Measurements from ENCODE around the gene SYT1. TPM values are rescaled to one million over a fixed set of nuclear protein-coding genes. Genes with fewer than 3 reads are reported as not detected.

The SYT1 gene
- total RNA-seq, 2 experiments from 2014 or later, result not detected

DNA sequence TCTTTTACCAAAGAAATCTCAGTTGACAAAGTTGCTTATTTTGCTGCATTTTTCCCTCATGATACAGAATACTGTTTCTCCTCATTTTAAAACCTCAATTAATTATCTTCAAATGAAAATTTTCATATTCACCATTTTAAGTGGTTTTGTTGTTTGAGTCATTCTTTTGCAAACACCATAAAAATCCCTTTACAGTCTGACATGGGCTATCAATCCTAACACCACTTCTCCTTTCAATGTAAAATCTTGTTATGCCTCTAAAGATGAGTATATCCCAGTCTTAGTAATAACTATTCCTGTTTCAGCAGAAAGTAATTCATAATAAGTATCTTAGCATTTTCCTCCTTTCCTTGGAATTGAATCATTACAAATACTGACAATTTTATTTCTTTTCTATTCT is 192.2 kb downstream of the SYT1 start:
- Mint-ChIP-seq H3K4me1 (ENCODE audit: low read depth) (no peaks in the 10 kb centered on the region), H3K27me3 (no peaks in the 10 kb centered on the region), H3K9me3 (peaks cover 2% of the 10 kb centered on the region), H3K4me3 (no peak overlapping the region), H3K27ac (no peak overlapping the region), H3K36me3 (ENCODE audit: low read depth) (no peaks in the 10 kb centered on the region)
- ChIA-PET POLR2A (no interaction called here), CTCF (no interaction called here)
- ATAC-seq (ENCODE audit: poor library complexity), result no peak
- H3K27me3 ChIP-seq (ENCODE audit: control insufficient read depth in 1 of 2, insufficient read depth in 2 of 2, low read length in 2 of 2), result no peaks in the 10 kb centered on the region
- no peaks in the 10 kb centered on the region for H3K4me1 ChIP-seq (ENCODE audit: insufficient read depth, low read length)
- no peak overlapping the region for H3K27ac ChIP-seq (ENCODE audit: low read depth in 1 of 2, low read length in 2 of 2)
- no peaks in the 10 kb centered on the region for H3K9me3 ChIP-seq (ENCODE audit: control insufficient read depth in 1 of 2, insufficient read depth in 1 of 2, low read length in 2 of 2)
- DNase-seq, result no peak
- intact Hi-C loops (cut with DNase I, micrococcal nuclease), result no loop called here
- no peak for TF ChIP-seq CTCF (IDR thresholded peaks at IDR 0.05)
- no peaks in the 10 kb centered on the region for H3K36me3 ChIP-seq (ENCODE audit: insufficient read depth, low read length)
- no peak overlapping the region for H3K4me3 ChIP-seq (ENCODE audit: low read length)

GRCh38 chr12:79057540-79057939 is 193.0 kb downstream of the SYT1 start:
- intact Hi-C loops (cut with DNase I, micrococcal nuclease), result no loop called here
- Mint-ChIP-seq H3K36me3 (ENCODE audit: low read depth) (no peaks in the 10 kb centered on the region), H3K4me1 (ENCODE audit: low read depth) (no peaks in the 10 kb centered on the region), H3K27ac (no peak overlapping the region), H3K27me3 (no peaks in the 10 kb centered on the region), H3K4me3 (no peak overlapping the region), H3K9me3 (peaks cover 2% of the 10 kb centered on the region)
- no peaks in the 10 kb centered on the region for H3K4me1 ChIP-seq (ENCODE audit: insufficient read depth, low read length)
- H3K9me3 ChIP-seq (ENCODE audit: control insufficient read depth in 1 of 2, insufficient read depth in 1 of 2, low read length in 2 of 2), result no peaks in the 10 kb centered on the region
- ATAC-seq (ENCODE audit: poor library complexity) (no peak), DNase-seq (no peak)
- no peaks in the 10 kb centered on the region for H3K27me3 ChIP-seq (ENCODE audit: control insufficient read depth in 1 of 2, insufficient read depth in 2 of 2, low read length in 2 of 2)
- no peak for TF ChIP-seq CTCF (IDR thresholded peaks at IDR 0.05)
- ChIA-PET CTCF (no interaction called here), POLR2A (no interaction called here)
- H3K4me3 ChIP-seq (ENCODE audit: low read length), result no peak overlapping the region
- H3K36me3 ChIP-seq (ENCODE audit: insufficient read depth, low read length), result no peaks in the 10 kb centered on the region
- H3K27ac ChIP-seq (ENCODE audit: low read depth in 1 of 2, low read length in 2 of 2), result no peak overlapping the region

- Histone ChIP-seq H3K36me3 (ENCODE audit: insufficient read depth, low read length) (no peaks in the 10 kb centered on the region), H3K27ac (ENCODE audit: low read depth in 1 of 2, low read length in 2 of 2) (no peak overlapping the region), H3K4me1 (ENCODE audit: insufficient read depth, low read length) (no peaks in the 10 kb centered on the region), H3K9me3 (ENCODE audit: control insufficient read depth in 1 of 2, insufficient read depth in 1 of 2, low read length in 2 of 2) (no peaks in the 10 kb centered on the region), H3K27me3 (ENCODE audit: control insufficient read depth in 1 of 2, insufficient read depth in 2 of 2, low read length in 2 of 2) (no peaks in the 10 kb centered on the region), H3K4me3 (ENCODE audit: low read length) (no peak overlapping the region)
- CTCF ChIA-PET, result no interaction called here
- no peaks in the 10 kb centered on the region for H3K4me1 Mint-ChIP-seq (ENCODE audit: low read depth)
- intact Hi-C loops (cut with DNase I, micrococcal nuclease), result no loop called here
- H3K36me3 Mint-ChIP-seq (ENCODE audit: low read depth), result no peaks in the 10 kb centered on the region
- POLR2A ChIA-PET, result no interaction called here
- no peak overlapping the region for H3K27ac Mint-ChIP-seq
- TF ChIP-seq CTCF (IDR thresholded peaks at IDR 0.05), result no peak
- H3K9me3 Mint-ChIP-seq, result peaks cover 2% of the 10 kb centered on the region
- ATAC-seq (ENCODE audit: poor library complexity), result no peak
- no peaks in the 10 kb centered on the region for H3K27me3 Mint-ChIP-seq
- H3K4me3 Mint-ChIP-seq, result no peak overlapping the region
- no peak for DNase-seq
Measured at GRCh38 chr12:79058342-79058741, 193.8 kb downstream of the SYT1 start.
